Stimulated activated naive CD8-positive, alpha-beta T cell treated with anti-CD3 and anti-CD28 coated beads, Interleukin-15, Interleukin-2, amounts not matched to agents 100 ng/mL and 50 ng/mL, for 24 hours (primary cell): ENCODE results near the gene PCDHA8.
"Not testable (repeated sequence)": the region's sequence is repeated elsewhere in the genome, so short reads cannot be mapped to it uniquely, and the experiment has no call there.

Source experiments
- H3K27ac Mint-ChIP-seq: one replicate; pipeline ENCODE4 v1.8.0; 2021; ENCODE audit warnings: mild to moderate bottlenecking, mixed read lengths
- H3K27me3 Mint-ChIP-seq: one replicate; pipeline ENCODE4 v1.8.0; 2021; ENCODE audit warnings: mixed read lengths
- H3K36me3 Mint-ChIP-seq: one replicate; pipeline ENCODE4 v1.8.0; 2021; ENCODE audit warnings: low read depth, mixed read lengths
- H3K4me1 Mint-ChIP-seq: one replicate; pipeline ENCODE4 v1.8.0; 2021; ENCODE audit warnings: low read depth, mixed read lengths
- H3K4me3 Mint-ChIP-seq: one replicate; pipeline ENCODE4 v1.8.0; 2021; ENCODE audit warnings: mild to moderate bottlenecking, mixed read lengths
- H3K9me3 Mint-ChIP-seq: one replicate; pipeline ENCODE4 v1.8.0; 2021; ENCODE audit warnings: mixed read lengths

PCDHA8 gene

GRCh38 chr5:140848139-140849102, 7.4 kb downstream of the PCDHA8 start, which contains the start of gene PCDHA9:
Gene PCDHA9, plus strand, starts transcription at chr5:140848382. Its CDS starts 114 bp downstream, at chr5:140848496.
- not testable (repeated sequence) for H3K36me3 Mint-ChIP-seq, H3K27ac Mint-ChIP-seq, H3K4me3 Mint-ChIP-seq, H3K4me1 Mint-ChIP-seq, H3K9me3 Mint-ChIP-seq, H3K27me3 Mint-ChIP-seq

GRCh38 chr5:140849831-140850634, 9.0 kb downstream of the PCDHA8 start:
- not testable (repeated sequence) for H3K9me3 Mint-ChIP-seq, H3K36me3 Mint-ChIP-seq, H3K4me1 Mint-ChIP-seq, H3K4me3 Mint-ChIP-seq, H3K27ac Mint-ChIP-seq
- peaks cover 12% of the 10 kb centered on the region for H3K27me3 Mint-ChIP-seq

- peaks cover 12% of the 10 kb centered on the region for H3K27me3 Mint-ChIP-seq
- peaks cover 6% of the 10 kb centered on the region for H3K36me3 Mint-ChIP-seq
- no peaks in the 10 kb centered on the region for H3K4me1 Mint-ChIP-seq
- peaks cover 3% of the 10 kb centered on the region for H3K9me3 Mint-ChIP-seq
- no peak within 1 kb of the TSS for H3K4me3 Mint-ChIP-seq
- H3K27ac Mint-ChIP-seq, result no peak within 1 kb of the TSS
Observed at GRCh38 chr5:140855772-140856674, 15.0 kb downstream of the PCDHA8 start, which contains the start of gene PCDHA10. Gene PCDHA10, plus strand, starts transcription at chr5:140855897. Its CDS starts 152 bp downstream, at chr5:140856049.

- Mint-ChIP-seq H3K9me3 (peaks cover 3% of the 10 kb centered on the region), H3K4me1 (no peaks in the 10 kb centered on the region), H3K36me3 (peaks cover 6% of the 10 kb centered on the region), H3K27ac (no peak overlapping the region), H3K27me3 (peaks cover 12% of the 10 kb centered on the region), H3K4me3 (no peak overlapping the region)
Observed at GRCh38 chr5:140857177-140857986, 16.4 kb downstream of the PCDHA8 start.

- Mint-ChIP-seq H3K36me3 (peaks cover 6% of the 10 kb centered on the region), H3K9me3 (peaks cover 3% of the 10 kb centered on the region), H3K4me1 (no peaks in the 10 kb centered on the region), H3K27me3 (peaks cover 12% of the 10 kb centered on the region), H3K27ac (no peak overlapping the region), H3K4me3 (no peak overlapping the region)
Observed at GRCh38 chr5:140857987-140858240, 16.9 kb downstream of the PCDHA8 start.

GRCh38 chr5:140862441-140863295, 21.7 kb downstream of the PCDHA8 start:
- H3K4me1 Mint-ChIP-seq, result no peaks in the 10 kb centered on the region
- no peak overlapping the region for H3K27ac Mint-ChIP-seq
- H3K36me3 Mint-ChIP-seq, result no peaks in the 10 kb centered on the region
- peaks cover 8% of the 10 kb centered on the region for H3K9me3 Mint-ChIP-seq
- no peak overlapping the region for H3K4me3 Mint-ChIP-seq
- peaks cover 10% of the 10 kb centered on the region for H3K27me3 Mint-ChIP-seq

- peaks cover 14% of the 10 kb centered on the region for H3K9me3 Mint-ChIP-seq
- H3K4me3 Mint-ChIP-seq, result no peak within 1 kb of the TSS
- no peaks in the 10 kb centered on the region for H3K4me1 Mint-ChIP-seq
- peaks cover 27% of the 10 kb centered on the region for H3K27me3 Mint-ChIP-seq
- H3K36me3 Mint-ChIP-seq, result peaks cover 10% of the 10 kb centered on the region
- no peak within 1 kb of the TSS for H3K27ac Mint-ChIP-seq
Observed at GRCh38 chr5:140868721-140869554, 28.0 kb downstream of the PCDHA8 start, which contains the start of gene PCDHA11. Gene PCDHA11, plus strand, starts transcription at chr5:140868957. Its CDS starts 147 bp downstream, at chr5:140869104.

GRCh38 chr5:140869555-140869886, 28.5 kb downstream of the PCDHA8 start:
- peaks cover 16% of the 10 kb centered on the region for H3K9me3 Mint-ChIP-seq
- H3K4me3 Mint-ChIP-seq, result no peak overlapping the region
- H3K4me1 Mint-ChIP-seq, result no peaks in the 10 kb centered on the region
- H3K27me3 Mint-ChIP-seq, result peaks cover 30% of the 10 kb centered on the region
- H3K27ac Mint-ChIP-seq, result no peak overlapping the region
- peaks cover 10% of the 10 kb centered on the region for H3K36me3 Mint-ChIP-seq

- Mint-ChIP-seq H3K27me3 (peaks cover 35% of the 10 kb centered on the region), H3K36me3 (peaks cover 16% of the 10 kb centered on the region), H3K27ac (no peak overlapping the region), H3K9me3 (peaks cover 14% of the 10 kb centered on the region), H3K4me1 (no peaks in the 10 kb centered on the region), H3K4me3 (no peak overlapping the region)
Observed at GRCh38 chr5:140870221-140871201, 29.5 kb downstream of the PCDHA8 start.

- H3K4me1 Mint-ChIP-seq, result no peaks in the 10 kb centered on the region
- H3K9me3 Mint-ChIP-seq, result peaks cover 19% of the 10 kb centered on the region
- no peak within 1 kb of the TSS for H3K4me3 Mint-ChIP-seq
- peaks cover 24% of the 10 kb centered on the region for H3K36me3 Mint-ChIP-seq
- H3K27ac Mint-ChIP-seq, result no peak within 1 kb of the TSS
- peaks cover 50% of the 10 kb centered on the region for H3K27me3 Mint-ChIP-seq
Observed at GRCh38 chr5:140875085-140876065, 34.4 kb downstream of the PCDHA8 start, which contains the start of gene PCDHA12. Gene PCDHA12, plus strand, starts transcription at chr5:140875308. Its CDS starts 165 bp downstream, at chr5:140875473.
